Heart left ventricle (tissue), 13 donors: ENCODE measurements around the gene KCNV2.

Experiments used
- CTCF ChIP-seq, 12 donors: fragments of 200-600 bp; sonication (generic) in 4 of 12; IDR thresholded peaks; one replicate each; pipeline versions ENCODE4 v1.5.0 to v1.8.0; 2018 to 2022; ENCODE audit warnings: antibody characterized with exemption in 12 of 12, mild to moderate bottlenecking in 5 of 12
- POLR2A ChIP-seq, 2 donors: fragments of 450-650 bp; IDR thresholded peaks; one replicate each; pipeline ENCODE4 v1.6.1; 2017; ENCODE audit warnings: antibody characterized with exemption in 2 of 2, mild to moderate bottlenecking in 2 of 2, moderate library complexity in 2 of 2
- donor health status: ischemic (EF 13 %, LVEDD 7.1; RV severe dilation, severe dysfunction).
- donor health status: DM: no; HTN: yes; CAD: no.
- donor health status: DM: no; HTN: no; CAD: no.
- donor health status: ischemic (EF 25% LVEDD 6.9; RV normal size, moderate dysfunction).
- donor health status: ischemic (EF 25% LVEDD 5.7; RV mildly dilated, moderate dysfunction).
- donor health status: ischemic (EF 35%, LVEDD 5.7; RV mildly dilated, moderate dysfunction).
- donor health status: nonischemic (EF 11% LVEDD 7.7; RV severe dilation, severe dysfunction).
- donor health status: DM: yes; HTN: yes; CAD: no.
- donor health status: PGD.
- donor health status: ischemic (EF 29% LVEDD 5.4; RV normal size, mild dysfunction).
- donor health status: nonischemic (EF 23%, LVEDD 6.1; RV moderate dilation, normal function).

GRCh38 chr9:2697492-2697891 lies 19.8 kb upstream of the KCNV2 start:
- TF ChIP-seq CTCF (IDR thresholded peaks at IDR 0.05) (no peak), POLR2A (IDR thresholded peaks at IDR 0.05) (no peak)
